ENCODE results near the gene DNAJC16. TPM values are rescaled to one million over a fixed set of nuclear protein-coding genes. Genes with fewer than 3 reads are reported as not detected.
A peak's percentile ranks its signal among the peaks of the same experiment; 100 is the strongest.

The DNAJC16 gene
- total and polyA plus RNA-seq, 4 donors, result 3.3 to 14.2 (median 11.1) TPM

DNA sequence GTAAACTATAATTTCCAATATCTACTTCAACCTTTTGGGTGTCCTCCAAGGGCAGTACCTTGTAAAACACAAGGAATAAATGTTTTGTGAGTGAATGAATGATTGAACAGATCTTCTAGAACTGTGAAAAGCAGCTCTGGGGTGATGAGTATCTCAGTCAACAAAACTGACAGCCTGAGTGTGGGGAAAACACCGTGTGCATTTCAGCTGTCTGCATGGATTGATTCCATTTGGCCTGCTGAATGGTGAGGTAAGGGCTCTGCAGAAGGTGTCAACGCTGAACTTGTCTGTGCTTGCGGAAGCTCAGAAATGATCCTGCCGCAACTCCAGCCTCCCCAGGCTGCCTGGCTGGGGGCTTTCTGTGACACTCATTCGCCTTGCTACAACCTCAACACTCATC, 65.6 kb downstream of the DNAJC16 start:
- no peak overlapping the region for H3K4me3 ChIP-seq (ENCODE audit: low read depth in 1 of 3, low read length in 3 of 3)
- DNase-seq (ENCODE audit: low spot score), result no peak
- no peak overlapping the region for H3K27ac ChIP-seq (ENCODE audit: low read depth in 1 of 2, low read length in 2 of 2)
- peaks cover 0 to 12% (median 10%) of the 10 kb centered on the region in 4 donors for H3K4me1 ChIP-seq (ENCODE audit: control insufficient read depth in 4 of 4, insufficient read depth in 4 of 4, low read length in 3 of 4)
- TF ChIP-seq YY1 (IDR thresholded peaks at IDR 0.05), result no peak
- TF ChIP-seq TAF1 (conservative IDR thresholded peaks at IDR 0.05), result no peak
- TF ChIP-seq GABPA (IDR thresholded peaks at IDR 0.05 in 1 of 2, conservative IDR thresholded peaks at IDR 0.05 in 1 of 2), result no peak
- TF ChIP-seq HNF4A (conservative IDR thresholded peaks at IDR 0.05), result no peak
- no peak for TF ChIP-seq SP1 (IDR thresholded peaks at IDR 0.05)
- TF ChIP-seq, protein P1, sequence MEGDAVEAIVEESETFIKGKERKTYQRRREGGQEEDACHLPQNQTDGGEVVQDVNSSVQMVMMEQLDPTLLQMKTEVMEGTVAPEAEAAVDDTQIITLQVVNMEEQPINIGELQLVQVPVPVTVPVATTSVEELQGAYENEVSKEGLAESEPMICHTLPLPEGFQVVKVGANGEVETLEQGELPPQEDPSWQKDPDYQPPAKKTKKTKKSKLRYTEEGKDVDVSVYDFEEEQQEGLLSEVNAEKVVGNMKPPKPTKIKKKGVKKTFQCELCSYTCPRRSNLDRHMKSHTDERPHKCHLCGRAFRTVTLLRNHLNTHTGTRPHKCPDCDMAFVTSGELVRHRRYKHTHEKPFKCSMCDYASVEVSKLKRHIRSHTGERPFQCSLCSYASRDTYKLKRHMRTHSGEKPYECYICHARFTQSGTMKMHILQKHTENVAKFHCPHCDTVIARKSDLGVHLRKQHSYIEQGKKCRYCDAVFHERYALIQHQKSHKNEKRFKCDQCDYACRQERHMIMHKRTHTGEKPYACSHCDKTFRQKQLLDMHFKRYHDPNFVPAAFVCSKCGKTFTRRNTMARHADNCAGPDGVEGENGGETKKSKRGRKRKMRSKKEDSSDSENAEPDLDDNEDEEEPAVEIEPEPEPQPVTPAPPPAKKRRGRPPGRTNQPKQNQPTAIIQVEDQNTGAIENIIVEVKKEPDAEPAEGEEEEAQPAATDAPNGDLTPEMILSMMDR (IDR thresholded peaks at IDR 0.05; ENCODE audit: low read depth, low read length, missing input control), result no peak
- TF ChIP-seq, protein P2, sequence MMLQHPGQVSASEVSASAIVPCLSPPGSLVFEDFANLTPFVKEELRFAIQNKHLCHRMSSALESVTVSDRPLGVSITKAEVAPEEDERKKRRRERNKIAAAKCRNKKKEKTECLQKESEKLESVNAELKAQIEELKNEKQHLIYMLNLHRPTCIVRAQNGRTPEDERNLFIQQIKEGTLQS (IDR thresholded peaks at IDR 0.05), result no peak
- no peak for TF ChIP-seq EGR1 (IDR thresholded peaks at IDR 0.05; ENCODE audit: low read depth in 2 of 2)
- TF ChIP-seq NR2F2 (IDR thresholded peaks at IDR 0.05), result no peak
- TF ChIP-seq JUND (IDR thresholded peaks at IDR 0.05), result no peak
- no peak for TF ChIP-seq RXRA (IDR thresholded peaks at IDR 0.05)
- no peak for TF ChIP-seq HNF4G (IDR thresholded peaks at IDR 0.05)
- no peak for TF ChIP-seq FOXA1 (IDR thresholded peaks at IDR 0.05)
- TF ChIP-seq, protein P3, sequence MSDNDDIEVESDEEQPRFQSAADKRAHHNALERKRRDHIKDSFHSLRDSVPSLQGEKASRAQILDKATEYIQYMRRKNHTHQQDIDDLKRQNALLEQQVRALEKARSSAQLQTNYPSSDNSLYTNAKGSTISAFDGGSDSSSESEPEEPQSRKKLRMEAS (IDR thresholded peaks at IDR 0.05), result no peak
- no peak overlapping the region for H3K9ac ChIP-seq (ENCODE audit: low read depth in 1 of 2, low read length in 2 of 2)
- H3K27me3 ChIP-seq (ENCODE audit: control insufficient read depth in 4 of 4, insufficient read depth in 4 of 4, low read length in 3 of 4), result no peaks in the 10 kb centered on the region
- H3K9me3 ChIP-seq (ENCODE audit: control insufficient read depth in 4 of 4, low read length in 3 of 4), result no peaks in the 10 kb centered on the region
- WGBS, result 83% methylated on average over 5 of the region's 5 CpGs
- no peaks in the 10 kb centered on the region for H3K36me3 ChIP-seq (ENCODE audit: control insufficient read depth in 4 of 4, insufficient read depth in 3 of 4, low read depth in 1 of 4, low read length in 3 of 4)

DNA sequence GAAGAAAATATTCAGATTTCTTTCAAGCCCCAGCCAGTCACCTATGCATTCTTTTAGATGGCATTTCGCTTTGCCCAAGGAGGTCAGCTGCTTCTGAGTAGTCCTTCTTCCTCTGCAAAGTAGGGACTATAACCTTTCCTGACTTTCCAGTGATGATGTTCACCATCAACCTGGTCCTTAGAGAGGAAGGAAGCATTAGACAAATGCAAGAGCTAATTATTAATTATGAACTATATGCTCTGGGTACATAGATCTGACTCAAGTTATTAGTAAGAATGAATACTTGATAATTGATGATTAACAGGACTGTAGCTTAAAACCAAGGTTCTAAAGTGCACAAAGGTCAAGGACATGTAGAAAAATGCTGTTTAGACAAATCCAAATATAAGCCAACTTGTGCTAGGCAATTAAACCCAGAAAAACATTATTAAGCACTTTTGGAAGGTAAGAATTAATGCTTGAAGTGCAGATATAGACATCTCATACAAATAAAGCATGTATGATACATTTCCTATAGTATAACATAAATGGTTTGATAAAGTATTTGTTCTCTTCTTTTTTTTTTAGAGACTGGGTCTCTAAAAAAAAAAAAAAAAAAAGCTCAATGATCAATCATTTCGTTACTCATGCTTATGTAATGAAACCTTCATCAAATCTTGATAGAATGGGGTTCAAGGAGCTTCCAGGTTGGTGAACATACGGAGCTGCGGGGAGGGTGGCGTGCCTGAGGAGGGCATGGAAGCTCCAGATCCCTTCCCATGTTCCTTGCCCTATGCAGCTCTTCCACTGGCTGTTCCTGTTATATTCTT, 69.4 kb downstream of the DNAJC16 start:
- WGBS, result 92% methylated on average over 5 of the region's 5 CpGs
- Histone ChIP-seq H3K4me3 (ENCODE audit: low read depth in 1 of 3, low read length in 3 of 3) (no peak overlapping the region), H3K9ac (ENCODE audit: low read depth in 1 of 2, low read length in 2 of 2) (no peak overlapping the region), H3K27me3 (ENCODE audit: control insufficient read depth in 4 of 4, insufficient read depth in 4 of 4, low read length in 3 of 4) (no peaks in the 10 kb centered on the region), H3K4me1 (ENCODE audit: control insufficient read depth in 4 of 4, insufficient read depth in 4 of 4, low read length in 3 of 4) (peaks cover 0 to 12% (median 10%) of the 10 kb centered on the region in 4 donors), H3K36me3 (ENCODE audit: control insufficient read depth in 4 of 4, insufficient read depth in 3 of 4, low read depth in 1 of 4, low read length in 3 of 4) (no peaks in the 10 kb centered on the region), H3K27ac (ENCODE audit: low read depth in 1 of 2, low read length in 2 of 2) (no peak overlapping the region), H3K9me3 (ENCODE audit: control insufficient read depth in 4 of 4, low read length in 3 of 4) (no peaks in the 10 kb centered on the region)
- TF ChIP-seq NR2F2 (IDR thresholded peaks at IDR 0.05) (no peak), RXRA (IDR thresholded peaks at IDR 0.05) (no peak), HNF4A (conservative IDR thresholded peaks at IDR 0.05) (peak in 1 of 2 donors; percentile 32)
- no peak for DNase-seq (ENCODE audit: low spot score)

DNA sequence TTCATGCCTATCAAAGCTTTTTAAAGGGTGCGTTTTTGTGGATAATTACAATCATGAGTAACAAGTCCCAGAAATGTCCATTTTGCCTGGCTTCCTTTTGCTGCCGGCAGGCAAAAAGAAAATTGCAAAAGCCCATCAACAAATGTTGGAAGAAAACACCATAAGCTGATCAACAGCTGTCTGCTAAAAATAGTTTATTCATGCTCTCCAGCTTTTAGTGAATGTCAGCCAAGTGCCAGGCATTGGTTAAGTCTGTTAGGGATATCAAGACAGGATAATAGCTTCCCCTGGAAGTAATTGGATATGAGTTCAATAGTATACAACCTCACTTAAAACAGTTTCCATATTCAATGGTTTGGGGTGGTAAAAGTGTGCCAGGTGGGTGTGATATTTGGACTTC, 71.8 kb downstream of the DNAJC16 start:
- no peak for TF ChIP-seq HNF4G (IDR thresholded peaks at IDR 0.05)
- no peak for TF ChIP-seq TAF1 (conservative IDR thresholded peaks at IDR 0.05)
- no peak for TF ChIP-seq FOXA2 (IDR thresholded peaks at IDR 0.05)
- TF ChIP-seq GABPA (IDR thresholded peaks at IDR 0.05 in 1 of 2, conservative IDR thresholded peaks at IDR 0.05 in 1 of 2), result no peak
- TF ChIP-seq RXRA (IDR thresholded peaks at IDR 0.05), result no peak
- no peaks in the 10 kb centered on the region for H3K27me3 ChIP-seq (ENCODE audit: control insufficient read depth in 4 of 4, insufficient read depth in 4 of 4, low read length in 3 of 4)
- no peaks in the 10 kb centered on the region for H3K36me3 ChIP-seq (ENCODE audit: control insufficient read depth in 4 of 4, insufficient read depth in 3 of 4, low read depth in 1 of 4, low read length in 3 of 4)
- no peak for DNase-seq (ENCODE audit: low spot score)
- H3K27ac ChIP-seq (ENCODE audit: low read depth in 1 of 2, low read length in 2 of 2), result no peak overlapping the region
- WGBS, result 60% methylated on average over 2 of the region's 2 CpGs
- peaks cover 0 to 21% (median 14%) of the 10 kb centered on the region in 4 donors for H3K4me1 ChIP-seq (ENCODE audit: control insufficient read depth in 4 of 4, insufficient read depth in 4 of 4, low read length in 3 of 4)
- no peak overlapping the region for H3K9ac ChIP-seq (ENCODE audit: low read depth in 1 of 2, low read length in 2 of 2)
- H3K4me3 ChIP-seq (ENCODE audit: low read depth in 1 of 3, low read length in 3 of 3), result no peak overlapping the region
- no peaks in the 10 kb centered on the region for H3K9me3 ChIP-seq (ENCODE audit: control insufficient read depth in 4 of 4, low read length in 3 of 4)
